ENCODE results near the gene PPM1L.

Gene PPM1L

GRCh38 chr3:160928183-160928726, 172.2 kb downstream of the PPM1L start:
- DNase-seq (ENCODE audit: low read depth in 1 of 2, low spot score in 1 of 2), result no peak
- TF ChIP-seq SPI1 (IDR thresholded peaks at IDR 0.05; ENCODE audit: borderline replicate concordance, low read depth) (no peak), POLR2AphosphoS5 (IDR thresholded peaks at IDR 0.05; ENCODE audit: low read depth) (no peak), GABPA (IDR thresholded peaks at IDR 0.05; ENCODE audit: low read depth) (no peak), CTCF (IDR thresholded peaks at IDR 0.05; ENCODE audit: insufficient read depth, low read length) (no peak)
- TF ChIP-seq, protein P1, sequence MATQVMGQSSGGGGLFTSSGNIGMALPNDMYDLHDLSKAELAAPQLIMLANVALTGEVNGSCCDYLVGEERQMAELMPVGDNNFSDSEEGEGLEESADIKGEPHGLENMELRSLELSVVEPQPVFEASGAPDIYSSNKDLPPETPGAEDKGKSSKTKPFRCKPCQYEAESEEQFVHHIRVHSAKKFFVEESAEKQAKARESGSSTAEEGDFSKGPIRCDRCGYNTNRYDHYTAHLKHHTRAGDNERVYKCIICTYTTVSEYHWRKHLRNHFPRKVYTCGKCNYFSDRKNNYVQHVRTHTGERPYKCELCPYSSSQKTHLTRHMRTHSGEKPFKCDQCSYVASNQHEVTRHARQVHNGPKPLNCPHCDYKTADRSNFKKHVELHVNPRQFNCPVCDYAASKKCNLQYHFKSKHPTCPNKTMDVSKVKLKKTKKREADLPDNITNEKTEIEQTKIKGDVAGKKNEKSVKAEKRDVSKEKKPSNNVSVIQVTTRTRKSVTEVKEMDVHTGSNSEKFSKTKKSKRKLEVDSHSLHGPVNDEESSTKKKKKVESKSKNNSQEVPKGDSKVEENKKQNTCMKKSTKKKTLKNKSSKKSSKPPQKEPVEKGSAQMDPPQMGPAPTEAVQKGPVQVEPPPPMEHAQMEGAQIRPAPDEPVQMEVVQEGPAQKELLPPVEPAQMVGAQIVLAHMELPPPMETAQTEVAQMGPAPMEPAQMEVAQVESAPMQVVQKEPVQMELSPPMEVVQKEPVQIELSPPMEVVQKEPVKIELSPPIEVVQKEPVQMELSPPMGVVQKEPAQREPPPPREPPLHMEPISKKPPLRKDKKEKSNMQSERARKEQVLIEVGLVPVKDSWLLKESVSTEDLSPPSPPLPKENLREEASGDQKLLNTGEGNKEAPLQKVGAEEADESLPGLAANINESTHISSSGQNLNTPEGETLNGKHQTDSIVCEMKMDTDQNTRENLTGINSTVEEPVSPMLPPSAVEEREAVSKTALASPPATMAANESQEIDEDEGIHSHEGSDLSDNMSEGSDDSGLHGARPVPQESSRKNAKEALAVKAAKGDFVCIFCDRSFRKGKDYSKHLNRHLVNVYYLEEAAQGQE (IDR thresholded peaks at IDR 0.05; ENCODE audit: insufficient replicate concordance, low read depth), result no peak
- no peak overlapping the region for H3K27ac ChIP-seq (replicated peaks)
- H3K27me3 ChIP-seq (ENCODE audit: insufficient read depth, poor library complexity, severe bottlenecking), result no peaks in the 10 kb centered on the region
- no peak overlapping the region for H3K4me3 ChIP-seq (replicated peaks; ENCODE audit: insufficient read depth, low read length)

GRCh38 chr3:160929595-160929994, 173.6 kb downstream of the PPM1L start:
- H3K4me3 ChIP-seq (replicated peaks; ENCODE audit: insufficient read depth, low read length), result no peak overlapping the region
- H3K27me3 ChIP-seq (ENCODE audit: insufficient read depth, poor library complexity, severe bottlenecking), result no peaks in the 10 kb centered on the region
- DNase-seq (ENCODE audit: low read depth in 1 of 2, low spot score in 1 of 2), result no peak
- TF ChIP-seq GABPA (IDR thresholded peaks at IDR 0.05; ENCODE audit: low read depth) (no peak), CTCF (IDR thresholded peaks at IDR 0.05; ENCODE audit: insufficient read depth, low read length) (no peak), POLR2AphosphoS5 (IDR thresholded peaks at IDR 0.05; ENCODE audit: low read depth) (no peak), SPI1 (IDR thresholded peaks at IDR 0.05; ENCODE audit: borderline replicate concordance, low read depth) (no peak)
- TF ChIP-seq, protein P1 (IDR thresholded peaks at IDR 0.05; ENCODE audit: insufficient replicate concordance, low read depth), result no peak
- no peak overlapping the region for H3K27ac ChIP-seq (replicated peaks)

DNA sequence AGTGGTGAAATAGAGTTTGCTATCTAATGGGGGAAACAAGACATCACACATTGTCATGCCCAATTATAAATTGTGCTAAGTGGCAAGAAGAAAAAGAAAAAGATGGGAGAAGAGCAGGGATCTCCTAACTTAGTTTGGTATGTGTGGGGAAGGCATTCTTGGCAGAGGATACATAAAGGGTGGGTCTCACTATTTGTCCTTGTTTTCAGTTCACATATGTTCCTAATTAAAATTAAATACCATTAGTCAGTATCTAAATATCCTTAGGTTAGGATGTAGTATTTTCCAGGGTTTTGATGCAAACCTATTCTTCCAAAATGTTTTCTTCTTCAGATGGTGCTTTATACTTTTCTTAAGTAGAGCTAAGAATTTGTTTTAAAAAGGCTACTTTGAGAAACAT, 175.4 kb downstream of the PPM1L start:
- Histone ChIP-seq H3K27ac (replicated peaks) (no peak overlapping the region), H3K27me3 (ENCODE audit: insufficient read depth, poor library complexity, severe bottlenecking) (no peaks in the 10 kb centered on the region), H3K4me3 (replicated peaks; ENCODE audit: insufficient read depth, low read length) (no peak overlapping the region)
- no peak for DNase-seq (ENCODE audit: low read depth in 1 of 2, low spot score in 1 of 2)
- TF ChIP-seq CTCF (IDR thresholded peaks at IDR 0.05; ENCODE audit: insufficient read depth, low read length) (no peak), GABPA (IDR thresholded peaks at IDR 0.05; ENCODE audit: low read depth) (no peak), SPI1 (IDR thresholded peaks at IDR 0.05; ENCODE audit: borderline replicate concordance, low read depth) (no peak), POLR2AphosphoS5 (IDR thresholded peaks at IDR 0.05; ENCODE audit: low read depth) (no peak)
- TF ChIP-seq, protein P1 (IDR thresholded peaks at IDR 0.05; ENCODE audit: insufficient replicate concordance, low read depth), result no peak
